ENCODE measurements around the gene TLE3. TPM values are rescaled to one million over a fixed set of nuclear protein-coding genes. Genes with fewer than 3 reads are reported as not detected.

The TLE3 gene
- total and polyA plus RNA-seq, 3 experiments from 2014 or later: 19.4 to 76.5 (median 73.1) TPM

GRCh38 chr15:70132571-70132970, 34.9 kb upstream of the TLE3 start:
- Histone ChIP-seq H3K9me3 (ENCODE audit: low read length) (no peaks in the 10 kb centered on the region), H3K27ac (ENCODE audit: low read depth, low read length) (no peak overlapping the region), H3K4me1 (ENCODE audit: insufficient read depth, low read length) (no peaks in the 10 kb centered on the region), H3K4me3 (ENCODE audit: low read length) (no peak overlapping the region), H3K36me3 (ENCODE audit: insufficient read depth, low read length) (no peaks in the 10 kb centered on the region), H3K27me3 (ENCODE audit: insufficient read depth, low read length, poor library complexity, severe bottlenecking) (no peaks in the 10 kb centered on the region)
- H3K9me3 Mint-ChIP-seq: no peaks in the 10 kb centered on the region
- POLR2A ChIA-PET: no interaction called here
- H3K36me3 Mint-ChIP-seq: peaks cover 0 to 3% (median 2%) of the 10 kb centered on the region in 3 donors
- H3K27me3 Mint-ChIP-seq: peaks cover 0 to 5% of the 10 kb centered on the region in 2 donors
- peaks cover 0 to 3% (median 0%) of the 10 kb centered on the region in 3 donors for H3K4me1 Mint-ChIP-seq
- no peak for DNase-seq
- CTCF ChIA-PET: no interaction called here
- H3K27ac Mint-ChIP-seq: no peak overlapping the region
- no peak overlapping the region for H3K4me3 Mint-ChIP-seq

- H3K4me3 Mint-ChIP-seq: no peak overlapping the region
Observed at GRCh38 chr15:70132139-70132538, 34.4 kb upstream of the TLE3 start.

GRCh38 chr15:70128414-70129140, 30.9 kb upstream of the TLE3 start:
- Histone ChIP-seq H3K27me3 (ENCODE audit: insufficient read depth, low read length, poor library complexity, severe bottlenecking) (no peaks in the 10 kb centered on the region), H3K36me3 (ENCODE audit: insufficient read depth, low read length) (no peaks in the 10 kb centered on the region), H3K4me1 (ENCODE audit: insufficient read depth, low read length) (no peaks in the 10 kb centered on the region), H3K9me3 (ENCODE audit: low read length) (no peaks in the 10 kb centered on the region), H3K4me3 (ENCODE audit: low read length) (no peak overlapping the region), H3K27ac (ENCODE audit: low read depth, low read length) (no peak overlapping the region)
- no peak overlapping the region for H3K4me3 Mint-ChIP-seq
- ChIA-PET POLR2A (interaction anchor here (0.8 kb wide), 1 partner anchor 76 kb away, joined by 5 read pairs; no protein-coding TSS in a partner anchor), CTCF (no interaction called here)
- H3K27me3 Mint-ChIP-seq: peaks cover 3 to 4% of the 10 kb centered on the region in 2 donors
- H3K27ac Mint-ChIP-seq: no peak overlapping the region
- DNase-seq: no peak
- H3K36me3 Mint-ChIP-seq: peaks cover 0 to 2% (median 0%) of the 10 kb centered on the region in 3 donors
- H3K9me3 Mint-ChIP-seq: no peaks in the 10 kb centered on the region
- peaks cover 0 to 3% (median 0%) of the 10 kb centered on the region in 3 donors for H3K4me1 Mint-ChIP-seq

More at GRCh38 chr15:70132139-70132538, 34.4 kb upstream of the TLE3 start:
- no peaks in the 10 kb centered on the region for H3K4me1 ChIP-seq (ENCODE audit: insufficient read depth, low read length)
- H3K36me3 Mint-ChIP-seq: peaks cover 0 to 3% (median 2%) of the 10 kb centered on the region in 3 donors
- DNase-seq: no peak
- POLR2A ChIA-PET: no interaction called here
- CTCF ChIA-PET: no interaction called here
- peaks cover 0 to 5% of the 10 kb centered on the region in 2 donors for H3K27me3 Mint-ChIP-seq
- H3K9me3 ChIP-seq (ENCODE audit: low read length): no peaks in the 10 kb centered on the region
- H3K4me3 ChIP-seq (ENCODE audit: low read length): no peak overlapping the region
- no peak overlapping the region for H3K27ac ChIP-seq (ENCODE audit: low read depth, low read length)
- H3K4me1 Mint-ChIP-seq: peaks cover 0 to 3% (median 0%) of the 10 kb centered on the region in 3 donors
- no peak overlapping the region for H3K27ac Mint-ChIP-seq
- no peaks in the 10 kb centered on the region for H3K9me3 Mint-ChIP-seq
- H3K36me3 ChIP-seq (ENCODE audit: insufficient read depth, low read length): no peaks in the 10 kb centered on the region
- no peaks in the 10 kb centered on the region for H3K27me3 ChIP-seq (ENCODE audit: insufficient read depth, low read length, poor library complexity, severe bottlenecking)

- Mint-ChIP-seq H3K4me1 (peaks cover 0 to 3% (median 0%) of the 10 kb centered on the region in 3 donors), H3K27me3 (peaks cover 4 to 7% of the 10 kb centered on the region in 2 donors), H3K27ac (no peak overlapping the region), H3K9me3 (no peaks in the 10 kb centered on the region), H3K4me3 (no peak overlapping the region), H3K36me3 (peaks cover 0 to 2% (median 0%) of the 10 kb centered on the region in 3 donors)
- ChIA-PET POLR2A (no interaction called here), CTCF (no interaction called here)
- no peaks in the 10 kb centered on the region for H3K9me3 ChIP-seq (ENCODE audit: low read length)
- H3K4me3 ChIP-seq (ENCODE audit: low read length): no peak overlapping the region
- H3K4me1 ChIP-seq (ENCODE audit: insufficient read depth, low read length): no peaks in the 10 kb centered on the region
- no peaks in the 10 kb centered on the region for H3K27me3 ChIP-seq (ENCODE audit: insufficient read depth, low read length, poor library complexity, severe bottlenecking)
- DNase-seq: no peak
- no peaks in the 10 kb centered on the region for H3K36me3 ChIP-seq (ENCODE audit: insufficient read depth, low read length)
- H3K27ac ChIP-seq (ENCODE audit: low read depth, low read length): no peak overlapping the region
Observed at GRCh38 chr15:70127770-70128413, 30.2 kb upstream of the TLE3 start.

GRCh38 chr15:70127288-70127746, 29.6 kb upstream of the TLE3 start:
- no peak for DNase-seq
- ChIA-PET CTCF (no interaction called here), POLR2A (no interaction called here)
- Histone ChIP-seq H3K27me3 (ENCODE audit: insufficient read depth, low read length, poor library complexity, severe bottlenecking) (no peaks in the 10 kb centered on the region), H3K36me3 (ENCODE audit: insufficient read depth, low read length) (no peaks in the 10 kb centered on the region), H3K4me1 (ENCODE audit: insufficient read depth, low read length) (no peaks in the 10 kb centered on the region), H3K9me3 (ENCODE audit: low read length) (no peaks in the 10 kb centered on the region), H3K4me3 (ENCODE audit: low read length) (no peak overlapping the region), H3K27ac (ENCODE audit: low read depth, low read length) (no peak overlapping the region)
- Mint-ChIP-seq H3K27ac (no peak overlapping the region), H3K4me1 (peaks cover 0 to 3% (median 0%) of the 10 kb centered on the region in 3 donors), H3K27me3 (peaks cover 4 to 7% of the 10 kb centered on the region in 2 donors), H3K4me3 (no peak overlapping the region), H3K36me3 (peaks cover 0 to 2% (median 0%) of the 10 kb centered on the region in 3 donors), H3K9me3 (no peaks in the 10 kb centered on the region)

- H3K4me3 Mint-ChIP-seq: no peak overlapping the region
- no peak for DNase-seq
- no peak overlapping the region for H3K27ac ChIP-seq (ENCODE audit: low read depth, low read length)
- peaks cover 0 to 3% (median 0%) of the 10 kb centered on the region in 3 donors for H3K4me1 Mint-ChIP-seq
- POLR2A ChIA-PET: interaction anchor here (0.7 kb wide), 1 partner anchor 280 kb away, joined by 3 read pairs; no protein-coding TSS in a partner anchor
- H3K9me3 ChIP-seq (ENCODE audit: low read length): no peaks in the 10 kb centered on the region
- H3K36me3 ChIP-seq (ENCODE audit: insufficient read depth, low read length): no peaks in the 10 kb centered on the region
- no peaks in the 10 kb centered on the region for H3K4me1 ChIP-seq (ENCODE audit: insufficient read depth, low read length)
- H3K27ac Mint-ChIP-seq: no peak overlapping the region
- H3K9me3 Mint-ChIP-seq: no peaks in the 10 kb centered on the region
- CTCF ChIA-PET: interaction anchor here (0.9 kb wide), 1 partner anchor 22 kb away, joined by 4 read pairs; no protein-coding TSS in a partner anchor
- H3K27me3 ChIP-seq (ENCODE audit: insufficient read depth, low read length, poor library complexity, severe bottlenecking): no peaks in the 10 kb centered on the region
- no peak overlapping the region for H3K4me3 ChIP-seq (ENCODE audit: low read length)
- peaks cover 4 to 6% of the 10 kb centered on the region in 2 donors for H3K27me3 Mint-ChIP-seq
- H3K36me3 Mint-ChIP-seq: peaks cover 0 to 2% (median 0%) of the 10 kb centered on the region in 3 donors
Observed at GRCh38 chr15:70126362-70126761, 28.6 kb upstream of the TLE3 start.

- peaks cover 0 to 2% (median 0%) of the 10 kb centered on the region in 3 donors for H3K36me3 Mint-ChIP-seq
- H3K36me3 ChIP-seq (ENCODE audit: insufficient read depth, low read length): no peaks in the 10 kb centered on the region
- no peaks in the 10 kb centered on the region for H3K9me3 ChIP-seq (ENCODE audit: low read length)
- H3K9me3 Mint-ChIP-seq: no peaks in the 10 kb centered on the region
- H3K27ac ChIP-seq (ENCODE audit: low read depth, low read length): no peak overlapping the region
- no peaks in the 10 kb centered on the region for H3K4me1 ChIP-seq (ENCODE audit: insufficient read depth, low read length)
- H3K4me3 ChIP-seq (ENCODE audit: low read length): no peak overlapping the region
- H3K27me3 ChIP-seq (ENCODE audit: insufficient read depth, low read length, poor library complexity, severe bottlenecking): no peaks in the 10 kb centered on the region
- ChIA-PET POLR2A (interaction anchor here (0.7 kb wide), 1 partner anchor 281 kb away, joined by 3 read pairs; no protein-coding TSS in a partner anchor), CTCF (interaction anchor here (0.8 kb wide), 1 partner anchor 15 kb away, joined by 3 read pairs; no protein-coding TSS in a partner anchor)
- H3K4me1 Mint-ChIP-seq: peaks cover 0 to 3% (median 0%) of the 10 kb centered on the region in 3 donors
- no peak overlapping the region for H3K27ac Mint-ChIP-seq
- no peak overlapping the region for H3K4me3 Mint-ChIP-seq
- H3K27me3 Mint-ChIP-seq: peaks cover 4 to 6% of the 10 kb centered on the region in 2 donors
- DNase-seq: no peak
Observed at GRCh38 chr15:70125605-70126004, 27.9 kb upstream of the TLE3 start.
